GM21737 (cell line): ENCODE measurements around the gene CSNK1G3.

Experiments
- ATAC-seq: cut with Tn5 transposase; IDR thresholded peaks from one replicate; pipeline ENCODE4 v1.9.1; 2021; ENCODE audit warnings: mild to moderate bottlenecking, moderate library complexity; ENCODE audit not compliant: unreplicated experiment

Gene CSNK1G3

DNA sequence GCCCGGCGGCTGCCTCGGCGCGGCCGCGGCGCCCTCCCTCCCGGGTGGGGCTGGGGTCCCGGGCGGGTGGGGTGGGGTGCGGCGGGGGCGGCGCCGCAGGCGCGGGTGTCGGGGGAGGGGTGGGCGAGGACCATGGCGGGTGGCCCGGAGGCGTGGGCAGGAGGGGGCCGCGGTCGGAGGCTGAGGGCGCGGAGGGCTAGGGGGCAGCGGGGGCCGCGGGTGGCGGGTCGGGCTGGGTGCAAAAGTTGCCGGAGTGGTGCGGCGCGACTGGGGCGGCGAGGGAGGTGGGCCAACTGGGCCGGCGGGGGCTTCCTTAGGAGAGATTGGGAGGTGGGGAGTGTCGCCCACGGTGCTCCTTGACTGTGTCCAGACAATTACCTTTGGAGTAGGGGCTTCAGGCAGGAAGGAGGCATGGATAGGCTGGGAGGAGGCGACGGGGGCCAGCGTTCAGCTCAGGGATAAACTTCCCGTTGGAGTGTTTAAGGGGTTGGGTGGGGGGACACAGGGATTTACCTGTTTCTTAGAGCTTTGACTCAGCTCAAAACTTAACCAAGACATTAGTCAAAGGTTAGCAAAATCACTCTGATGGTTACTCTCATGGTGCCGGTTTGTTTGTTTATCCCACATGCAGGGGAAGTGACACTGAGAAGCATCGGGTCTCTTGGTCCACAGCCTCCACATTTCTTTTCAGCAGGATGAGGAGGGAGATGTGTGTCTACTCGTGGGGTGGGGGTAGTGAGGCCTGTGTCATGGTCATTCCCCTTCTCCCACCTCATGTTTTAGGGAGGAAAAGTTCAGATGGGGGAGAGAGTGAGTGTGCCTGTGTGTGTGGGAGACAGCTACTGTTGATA lies 859 bp downstream of the CSNK1G3 start:
- ATAC-seq, result peak; percentile 34

- no peak for ATAC-seq
Observed at GRCh38 chr5:123514615-123515355, 2.8 kb downstream of the CSNK1G3 start.

- no peak for ATAC-seq
Observed at GRCh38 chr5:123515904-123516303, 3.9 kb downstream of the CSNK1G3 start.

- ATAC-seq, result no peak
Observed at GRCh38 chr5:123517476-123517875, 5.5 kb downstream of the CSNK1G3 start.

GRCh38 chr5:123518111-123518510 lies 6.1 kb downstream of the CSNK1G3 start:
- no peak for ATAC-seq

DNA sequence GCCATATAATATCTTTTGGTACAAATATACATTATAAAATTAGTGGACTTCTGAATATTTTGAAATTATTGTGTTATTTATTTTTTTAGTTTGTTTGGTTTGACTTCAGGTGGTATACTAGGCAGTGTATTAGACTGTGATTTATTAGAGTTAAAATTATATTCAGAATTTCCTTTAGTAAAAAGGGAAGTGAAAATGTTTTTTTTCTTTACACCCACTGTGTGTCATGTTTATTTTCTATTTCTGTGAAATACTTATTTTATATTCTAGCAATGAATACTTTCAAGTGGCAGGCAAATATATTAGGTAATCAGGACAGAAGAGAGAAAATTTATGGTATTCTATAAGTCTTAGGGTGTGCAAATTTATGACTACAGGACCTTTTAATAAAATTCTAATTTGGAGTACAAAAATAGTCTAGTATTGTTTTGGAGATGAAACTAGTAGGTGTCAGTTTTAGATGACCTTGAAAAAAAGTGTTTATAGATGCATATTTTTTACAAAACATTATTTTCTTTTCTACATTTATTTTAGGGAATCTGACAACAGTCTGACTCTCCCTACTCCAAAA lies 8.8 kb downstream of the CSNK1G3 start:
- ATAC-seq, result peak; percentile 60

DNA sequence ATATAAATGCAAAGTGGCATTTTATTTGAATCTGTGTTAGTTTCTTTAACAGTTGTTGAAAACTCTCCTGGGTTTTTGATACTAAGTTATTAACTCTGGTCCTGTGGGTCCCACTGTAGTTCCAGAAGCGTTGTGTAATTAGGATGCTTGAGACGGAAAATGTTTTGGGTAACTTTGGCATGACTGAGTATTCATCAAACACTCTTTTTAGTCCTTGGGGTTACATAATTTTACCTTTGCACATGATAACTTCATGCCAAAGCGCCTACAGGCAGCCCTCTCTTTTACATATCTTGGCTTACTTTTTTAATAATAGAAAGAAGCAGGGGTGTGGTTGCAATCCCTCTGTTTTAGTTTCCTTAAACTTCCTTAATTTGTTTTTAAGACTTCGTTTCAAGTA lies 12.2 kb downstream of the CSNK1G3 start:
- no peak for ATAC-seq

- ATAC-seq, result no peak
Observed at GRCh38 chr5:123527190-123527589, 15.2 kb downstream of the CSNK1G3 start.

DNA sequence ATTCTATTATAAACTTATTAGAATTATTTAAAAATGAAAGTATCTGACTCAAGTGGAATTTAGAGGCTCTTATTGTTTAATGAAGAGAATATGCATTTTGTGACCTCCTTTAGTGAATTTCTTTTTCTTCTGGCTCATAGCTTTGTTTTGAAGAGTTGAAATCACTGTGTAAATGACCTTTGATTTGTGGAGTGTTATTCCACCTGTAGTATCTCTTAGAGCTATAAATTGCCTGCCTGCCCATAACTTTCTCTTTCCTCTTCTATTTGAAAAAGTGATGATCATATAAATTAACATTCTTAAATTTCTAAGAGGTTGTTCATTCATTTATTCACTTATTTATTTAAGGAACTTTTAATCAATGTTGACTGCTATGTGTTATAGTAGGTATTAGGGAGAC lies 16.1 kb downstream of the CSNK1G3 start:
- ATAC-seq, result no peak

GRCh38 chr5:123528878-123529277 lies 16.9 kb downstream of the CSNK1G3 start:
- ATAC-seq, result no peak

- no peak for ATAC-seq
Observed at GRCh38 chr5:123530728-123531127, 18.8 kb downstream of the CSNK1G3 start.

- no peak for ATAC-seq
Observed at GRCh38 chr5:123535648-123536047, 23.7 kb downstream of the CSNK1G3 start.

DNA sequence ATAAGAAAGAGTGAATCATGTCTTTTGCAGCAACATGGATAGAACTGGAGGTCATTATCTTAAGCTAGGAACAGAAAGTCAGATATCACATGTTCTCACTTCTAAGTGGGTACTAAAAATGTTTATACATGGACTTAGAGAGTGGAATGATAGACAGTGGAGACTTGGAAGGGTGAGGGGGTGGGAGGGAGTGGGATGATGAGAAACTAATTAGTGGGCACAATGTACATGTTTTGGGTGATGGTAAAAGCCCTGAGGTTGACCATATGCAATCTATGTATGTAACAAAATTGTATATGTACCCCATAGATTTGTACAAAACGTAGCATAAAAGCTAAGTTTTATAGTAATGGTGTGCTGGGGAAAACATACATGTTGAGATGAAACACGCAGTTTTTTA lies 25.3 kb downstream of the CSNK1G3 start:
- no peak for ATAC-seq

GRCh38 chr5:123537845-123538244 lies 25.9 kb downstream of the CSNK1G3 start:
- ATAC-seq, result no peak

DNA sequence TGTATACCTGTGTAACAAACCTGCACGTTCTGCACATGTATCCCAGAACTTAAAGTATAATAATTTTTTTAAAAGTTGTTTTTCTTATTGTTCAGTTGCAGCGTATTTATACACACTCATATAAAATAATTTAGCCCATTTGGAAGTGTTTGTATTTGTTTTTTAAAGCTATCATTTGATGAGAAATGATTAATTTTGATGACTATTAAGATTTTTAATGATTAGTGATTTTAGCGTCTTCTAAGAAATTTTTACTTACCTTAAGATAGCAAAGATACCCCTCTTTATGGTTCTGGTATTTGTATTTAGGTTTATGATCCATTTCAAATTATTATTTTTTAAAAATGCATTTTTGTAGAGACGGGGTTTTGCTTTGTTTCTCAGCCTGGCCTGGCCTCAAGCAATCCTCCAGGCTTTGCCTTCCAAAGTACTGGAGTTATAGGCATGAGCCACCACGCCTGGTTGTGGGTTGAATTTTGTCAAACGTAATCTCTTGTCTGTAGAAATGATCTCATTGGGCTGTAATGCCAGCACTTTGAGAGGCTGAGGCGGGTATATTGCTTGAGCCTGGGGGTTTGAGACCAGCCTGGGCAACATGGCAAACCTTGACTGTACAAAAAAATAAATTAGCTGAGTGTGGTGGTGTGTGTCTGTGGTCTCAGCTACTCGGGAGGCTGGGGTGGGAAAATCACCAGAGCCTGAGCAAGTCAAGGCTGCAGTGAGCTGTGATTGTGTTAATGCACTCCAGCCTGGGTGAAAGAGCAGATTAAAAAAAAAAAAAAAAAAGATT lies 26.9 kb downstream of the CSNK1G3 start:
- no peak for ATAC-seq

DNA sequence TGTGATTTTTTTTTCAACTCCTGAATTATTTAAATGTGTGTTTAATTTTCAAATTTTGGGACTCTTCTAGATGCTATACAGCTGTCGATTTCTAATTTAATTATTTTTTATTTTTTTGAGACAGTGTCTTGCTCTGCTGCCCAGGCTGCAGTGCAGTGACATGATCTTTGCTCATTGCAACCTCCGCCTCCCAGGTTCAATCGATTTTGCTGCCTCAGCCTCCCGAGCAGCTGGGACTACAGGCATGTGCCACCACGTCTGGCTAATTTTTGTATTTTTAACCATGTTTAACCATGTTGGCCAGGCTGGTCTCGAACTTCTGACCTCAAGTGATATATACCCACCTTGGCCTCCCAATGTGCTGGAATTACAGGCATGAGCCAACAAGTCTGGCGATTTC lies 28.6 kb downstream of the CSNK1G3 start:
- no peak for ATAC-seq

DNA sequence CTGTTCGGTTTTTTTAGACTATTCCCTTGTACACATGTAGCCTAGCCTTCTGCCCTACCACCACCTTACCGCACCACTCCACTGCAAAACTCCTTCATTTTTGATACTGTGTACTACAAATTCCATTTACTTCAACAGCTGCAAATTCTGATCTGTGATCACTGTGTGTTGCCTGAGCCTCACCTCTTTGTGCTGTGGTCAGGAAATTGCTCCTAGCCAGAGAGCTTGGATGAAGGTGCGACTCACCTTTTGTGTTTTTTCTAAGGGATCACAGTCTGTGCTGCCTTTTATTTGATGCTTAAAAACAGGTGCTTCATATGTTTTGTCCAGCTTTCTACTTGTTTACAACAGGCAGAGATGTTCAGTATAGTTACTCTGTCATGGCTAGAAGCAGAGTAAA lies 31.5 kb downstream of the CSNK1G3 start:
- ATAC-seq, result no peak

GRCh38 chr5:123545506-123545905 lies 33.5 kb downstream of the CSNK1G3 start:
- ATAC-seq, result no peak

GRCh38 chr5:123546657-123547056 lies 34.7 kb downstream of the CSNK1G3 start:
- ATAC-seq, result no peak

GRCh38 chr5:123549256-123549904 lies 37.4 kb downstream of the CSNK1G3 start:
- ATAC-seq, result peak; percentile 98

- ATAC-seq, result no peak
Observed at GRCh38 chr5:123554601-123555000, 42.6 kb downstream of the CSNK1G3 start.
